Tibial artery (tissue), 4 donors: ENCODE measurements around the gene GOLGA2.

Source experiments
- DNase-seq, 2 donors: peaks; one replicate each; pipeline ENCODE4 v3.0.0-alpha.2; 2019
- H3K27ac ChIP-seq, 2 donors: fragments of 200-600 bp; sonication (generic) in 1 of 2; 1 replicate in 1 of 2; 2 replicates in 1 of 2; pipeline ENCODE4 v1.5.1; 2018 to 2019; ENCODE audit warnings: mild to moderate bottlenecking in 1 of 2
- H3K27me3 ChIP-seq, 2 donors: fragments of 200-600 bp; sonication (generic) in 1 of 2; one replicate each; pipeline versions ENCODE4 v1.5.1 to v1.6.0; 2016 to 2019
- H3K36me3 ChIP-seq, 3 donors: fragments of 200-600 bp; sonication (generic) in 2 of 3; one replicate each; pipeline ENCODE4 v1.5.1; 2016 to 2019; ENCODE audit warnings: mild to moderate bottlenecking in 2 of 3
- H3K4me1 ChIP-seq, 4 donors: fragments of 200-600 bp; sonication (generic) in 2 of 4; 1 replicate in 3 of 4; 2 replicates in 1 of 4; pipeline ENCODE4 v1.5.1; 2016 to 2019
- H3K4me3 ChIP-seq, 2 donors: fragments of 200-600 bp; sonication (generic) in 1 of 2; 1 replicate in 1 of 2; 2 replicates in 1 of 2; pipeline ENCODE4 v1.5.1; 2018 to 2019; ENCODE audit warnings: mild to moderate bottlenecking in 2 of 2
- H3K9me3 ChIP-seq, 3 donors: fragments of 200-600 bp; sonication (generic) in 1 of 3; one replicate each; pipeline ENCODE4 v1.5.1; 2016 to 2019
- intact Hi-C: fragments of 100-400 bp; cut with DNase I; formaldehyde crosslinking; loops from one replicate; pipeline ENCODE4 v1.15.0; 2023; ENCODE audit warnings: low total_unique reads
- TF ChIP-seq, protein P1 (sequence below), 2 experiments: fragments of 200-600 bp in 1 of 2; fragments of 450-650 bp in 1 of 2; IDR thresholded peaks; one replicate each; pipeline ENCODE4 v1.5.1; 2017 to 2019; ENCODE audit warnings: antibody characterized with exemption in 2 of 2, mild to moderate bottlenecking in 1 of 2, moderate library complexity in 1 of 2

The GOLGA2 gene

DNA sequence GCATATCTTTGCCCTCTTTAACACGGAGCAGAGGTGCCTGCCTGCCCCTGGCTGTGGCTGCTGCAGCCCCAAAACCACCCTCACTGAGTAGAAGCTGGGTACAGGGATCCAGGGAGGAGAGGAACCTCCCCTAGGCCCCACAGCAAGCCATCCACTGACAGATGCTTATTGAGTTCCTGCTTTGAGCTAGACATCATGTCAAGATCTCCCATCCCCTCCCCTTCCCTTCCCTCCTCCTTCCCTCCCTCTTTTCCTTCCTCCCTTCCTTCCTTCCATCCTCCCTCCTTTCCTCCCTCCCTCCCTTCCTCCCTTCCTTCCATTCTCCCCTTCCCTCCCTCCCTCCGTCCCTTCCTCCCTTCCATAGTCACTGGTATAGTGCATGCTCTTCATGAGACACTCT, 29.3 kb downstream of the GOLGA2 start:
- Histone ChIP-seq H3K4me3 (no peak overlapping the region), H3K9me3 (no peaks in the 10 kb centered on the region), H3K27ac (no peak overlapping the region), H3K4me1 (peaks cover 0 to 35% (median 15%) of the 10 kb centered on the region in 4 donors), H3K27me3 (peaks cover 0 to 43% of the 10 kb centered on the region in 2 donors), H3K36me3 (no peaks in the 10 kb centered on the region)
- intact Hi-C loops, result no loop called here
- no peak for DNase-seq
- TF ChIP-seq, protein P1, sequence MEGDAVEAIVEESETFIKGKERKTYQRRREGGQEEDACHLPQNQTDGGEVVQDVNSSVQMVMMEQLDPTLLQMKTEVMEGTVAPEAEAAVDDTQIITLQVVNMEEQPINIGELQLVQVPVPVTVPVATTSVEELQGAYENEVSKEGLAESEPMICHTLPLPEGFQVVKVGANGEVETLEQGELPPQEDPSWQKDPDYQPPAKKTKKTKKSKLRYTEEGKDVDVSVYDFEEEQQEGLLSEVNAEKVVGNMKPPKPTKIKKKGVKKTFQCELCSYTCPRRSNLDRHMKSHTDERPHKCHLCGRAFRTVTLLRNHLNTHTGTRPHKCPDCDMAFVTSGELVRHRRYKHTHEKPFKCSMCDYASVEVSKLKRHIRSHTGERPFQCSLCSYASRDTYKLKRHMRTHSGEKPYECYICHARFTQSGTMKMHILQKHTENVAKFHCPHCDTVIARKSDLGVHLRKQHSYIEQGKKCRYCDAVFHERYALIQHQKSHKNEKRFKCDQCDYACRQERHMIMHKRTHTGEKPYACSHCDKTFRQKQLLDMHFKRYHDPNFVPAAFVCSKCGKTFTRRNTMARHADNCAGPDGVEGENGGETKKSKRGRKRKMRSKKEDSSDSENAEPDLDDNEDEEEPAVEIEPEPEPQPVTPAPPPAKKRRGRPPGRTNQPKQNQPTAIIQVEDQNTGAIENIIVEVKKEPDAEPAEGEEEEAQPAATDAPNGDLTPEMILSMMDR (IDR thresholded peaks at IDR 0.05), result no peak

DNA sequence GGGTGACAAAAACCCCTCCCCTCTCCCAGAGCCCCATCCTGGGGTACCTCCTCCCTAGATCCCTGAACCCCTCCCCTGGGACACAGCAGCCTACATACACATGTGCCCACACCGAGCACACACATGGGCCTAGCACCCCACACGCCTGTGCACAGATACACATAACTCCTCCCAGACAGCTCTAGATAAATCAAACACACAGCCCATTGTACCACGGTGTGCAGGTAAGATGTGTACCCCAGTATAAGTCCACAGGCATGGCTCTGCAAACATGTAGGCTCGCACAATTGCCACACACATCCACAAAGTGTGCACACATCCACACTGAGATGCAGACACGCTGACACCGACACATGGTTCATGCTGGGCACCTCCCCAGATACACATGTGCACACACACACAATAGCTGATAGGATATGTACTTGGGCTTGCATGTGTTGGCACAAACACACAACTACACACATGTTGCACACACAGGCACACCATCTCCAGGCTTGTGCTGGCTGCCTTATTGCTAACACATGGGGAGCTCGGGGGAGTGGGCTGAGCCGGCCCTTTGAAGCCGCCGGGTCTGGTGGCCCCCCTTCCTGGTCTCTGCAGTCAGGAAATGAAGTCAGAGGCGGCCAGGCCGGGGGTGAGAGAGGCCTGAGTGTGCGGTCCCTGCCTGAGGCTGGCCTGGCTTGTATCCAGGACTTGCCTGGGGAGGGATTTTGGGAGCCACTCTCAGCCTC, 30.2 kb downstream of the GOLGA2 start:
- H3K9me3 ChIP-seq, result no peaks in the 10 kb centered on the region
- intact Hi-C loops, result no loop called here
- peak overlapping the region in 1 of 2 donors; percentile 38 for H3K27ac ChIP-seq
- TF ChIP-seq, protein P1 (IDR thresholded peaks at IDR 0.05), result no peak
- peaks cover 0 to 26% (median 8%) of the 10 kb centered on the region in 4 donors for H3K4me1 ChIP-seq
- H3K4me3 ChIP-seq, result no peak overlapping the region
- H3K27me3 ChIP-seq, result peaks cover 0 to 36% of the 10 kb centered on the region in 2 donors
- no peaks in the 10 kb centered on the region for H3K36me3 ChIP-seq
- DNase-seq, result no peak

DNA sequence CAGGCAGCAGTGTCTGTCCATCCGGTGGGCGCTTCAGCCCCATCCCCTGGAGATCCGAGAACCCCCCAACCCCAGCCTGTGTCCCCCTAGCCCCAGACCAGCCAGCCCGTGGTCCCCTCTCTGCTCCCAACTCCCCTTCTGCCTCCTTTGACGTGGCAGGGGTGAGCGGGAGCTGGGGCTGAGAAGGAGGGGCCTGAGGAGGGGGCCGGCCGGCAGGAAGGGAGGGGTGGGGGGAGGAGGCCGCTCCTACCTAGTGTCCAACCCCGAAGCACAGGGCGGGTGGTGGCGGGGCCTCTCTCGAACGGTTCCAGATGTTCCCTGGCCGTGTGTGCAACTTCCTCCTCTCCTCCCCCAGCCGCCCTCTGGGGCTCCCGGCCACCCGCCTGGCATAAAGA, 31.0 kb downstream of the GOLGA2 start:
- Histone ChIP-seq H3K36me3 (peaks cover 0 to under 1% (median 0%) of the 10 kb centered on the region in 3 donors), H3K4me1 (peaks cover 0 to 20% (median 5%) of the 10 kb centered on the region in 4 donors), H3K4me3 (peak overlapping the region; percentile 27 to 33), H3K27ac (peak overlapping the region; percentile 34 to 63), H3K27me3 (peaks cover 0 to 31% of the 10 kb centered on the region in 2 donors), H3K9me3 (no peaks in the 10 kb centered on the region)
- intact Hi-C loops, result no loop called here
- DNase-seq, result peak; percentile 90 to 91
- TF ChIP-seq, protein P1 (IDR thresholded peaks at IDR 0.05), result no peak

DNA sequence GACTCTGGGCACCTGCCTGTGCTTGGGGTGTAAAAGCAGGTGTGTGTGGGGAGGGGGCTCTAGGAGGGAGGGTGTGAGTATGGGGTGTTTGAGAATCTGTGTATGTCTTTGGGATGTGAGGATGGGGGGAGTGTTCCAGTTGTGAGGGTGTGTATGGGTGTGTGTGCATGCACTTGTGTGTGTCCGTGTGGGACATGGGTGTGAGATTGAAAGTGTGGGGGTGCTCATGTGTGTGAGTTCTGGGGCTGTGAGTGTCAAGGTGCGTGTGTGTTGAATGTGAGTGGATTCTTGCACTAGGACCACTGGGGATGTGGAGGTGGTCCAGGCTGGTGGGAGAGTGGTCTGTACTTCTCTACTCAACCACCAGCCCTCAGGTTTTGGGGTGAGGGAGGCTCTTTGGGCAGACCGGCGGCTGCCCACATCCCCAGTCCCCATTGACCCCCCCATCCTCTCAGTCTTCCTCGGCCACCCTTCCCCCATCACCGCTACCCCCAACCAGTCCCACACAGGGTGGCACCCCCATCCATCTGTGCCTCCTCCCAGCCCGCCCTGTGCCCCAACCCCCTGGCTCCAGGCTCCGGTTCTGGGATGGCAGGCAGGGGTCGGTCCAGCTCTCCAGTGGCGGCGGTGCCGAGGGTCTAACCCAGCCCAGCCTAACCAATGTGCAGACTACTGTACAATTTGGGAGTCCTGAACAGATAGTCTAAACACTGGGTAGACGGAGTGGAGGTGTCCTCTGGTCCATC, 31.5 kb downstream of the GOLGA2 start:
- Histone ChIP-seq H3K27me3 (peaks cover 0 to 31% of the 10 kb centered on the region in 2 donors), H3K4me1 (peaks cover 0 to 20% (median 5%) of the 10 kb centered on the region in 4 donors), H3K27ac (peak overlapping the region; percentile 34 to 63), H3K36me3 (peaks cover 0 to 6% (median 0%) of the 10 kb centered on the region in 3 donors), H3K9me3 (no peaks in the 10 kb centered on the region), H3K4me3 (peak overlapping the region; percentile 27 to 33)
- no peak for DNase-seq
- TF ChIP-seq, protein P1 (IDR thresholded peaks at IDR 0.05), result no peak
- intact Hi-C loops, result no loop called here

DNA sequence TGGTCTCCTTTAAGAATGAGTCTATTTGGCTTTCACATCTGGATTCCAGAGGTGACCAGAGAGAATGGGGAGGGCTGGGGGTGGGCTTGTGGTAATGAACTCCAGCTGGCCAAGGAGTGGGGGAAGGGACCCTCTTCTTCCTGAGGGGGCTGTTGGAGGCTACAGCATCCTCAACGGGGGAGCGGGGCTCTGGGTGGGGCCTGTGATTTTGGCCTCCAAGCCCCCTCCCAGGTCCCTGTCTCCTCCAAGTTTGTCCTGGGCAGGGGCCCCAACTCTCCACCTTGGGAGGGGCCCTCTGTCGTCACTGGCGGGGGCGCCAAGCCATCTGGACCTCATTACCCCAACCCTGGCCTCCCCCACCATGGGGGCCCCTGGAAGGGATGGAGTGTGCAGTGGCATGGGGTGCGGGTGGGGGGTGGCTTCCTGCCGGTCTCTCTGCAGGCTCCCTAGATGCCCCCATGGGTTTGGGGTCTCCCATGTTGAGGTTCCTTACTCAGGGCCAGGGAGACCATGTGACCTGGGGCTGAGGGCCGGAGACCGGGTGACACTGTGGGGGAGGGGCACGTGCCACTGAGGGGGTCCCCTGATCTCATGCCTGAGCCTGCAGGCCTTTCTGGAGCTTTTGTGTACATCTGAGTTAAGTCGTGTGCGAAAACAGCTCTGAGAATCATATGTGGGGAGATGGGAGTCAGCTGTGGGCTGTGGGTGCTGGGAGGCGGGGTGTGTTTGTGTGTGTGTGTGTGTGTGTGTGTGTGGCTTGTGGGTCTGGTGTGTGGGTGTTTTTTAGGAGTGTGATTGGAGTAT, 32.4 kb downstream of the GOLGA2 start:
- TF ChIP-seq, protein P1 (IDR thresholded peaks at IDR 0.05), result no peak
- peaks cover 0 to 7% (median 0%) of the 10 kb centered on the region in 3 donors for H3K36me3 ChIP-seq
- DNase-seq, result peak; percentile 36 to 63

More for the DNA sequence above, 32.4 kb downstream of the GOLGA2 start:
- intact Hi-C loops, result no loop called here
- Histone ChIP-seq H3K27ac (peak overlapping the region in 1 of 2 donors; percentile 46), H3K4me3 (no peak overlapping the region), H3K9me3 (no peaks in the 10 kb centered on the region), H3K27me3 (peaks cover 0 to 31% of the 10 kb centered on the region in 2 donors), H3K4me1 (peaks cover 0 to 20% (median 5%) of the 10 kb centered on the region in 4 donors)
